MM.1S (cell line): ENCODE measurements around the gene CDH4.

Experiments
- DNase-seq: peaks from one replicate; pipeline ENCODE4 v3.0.0-alpha.2; 2015
- H2AFZ ChIP-seq: fragments of 300-600 bp; sonication (generic); 2 replicates; pipeline ENCODE4 v1.6.0; 2016; ENCODE audit warnings: antibody characterized with exemption, low read length
- H3F3A ChIP-seq: fragments of 300-600 bp; sonication (generic); 2 replicates; pipeline ENCODE4 v1.6.1; 2016; ENCODE audit warnings: mild to moderate bottlenecking, antibody characterized with exemption, low read length, moderate library complexity, mixed read lengths; ENCODE audit not compliant: insufficient read depth
- H3K27ac ChIP-seq: fragments of 300-600 bp; sonication (generic); 2 replicates; pipeline ENCODE4 v1.5.1; 2016; ENCODE audit warnings: mild to moderate bottlenecking, low read length
- H3K27me3 ChIP-seq: fragments of 300-600 bp; sonication (generic); replicated peaks from 2 replicates; pipeline ENCODE4 v1.6.0; 2016; ENCODE audit warnings: low read length; ENCODE audit not compliant: insufficient read depth
- H3K36me3 ChIP-seq: fragments of 300-600 bp; sonication (generic); replicated peaks from 2 replicates; pipeline ENCODE4 v1.6.1; 2016; ENCODE audit warnings: mild to moderate bottlenecking, low read length, mixed read lengths; ENCODE audit not compliant: insufficient read depth
- H3K4me1 ChIP-seq: fragments of 300-600 bp; sonication (generic); 2 replicates; pipeline ENCODE4 v1.6.1; 2016; ENCODE audit warnings: low read length, mixed read lengths
- H3K4me2 ChIP-seq: fragments of 300-600 bp; sonication (generic); 2 replicates; pipeline ENCODE4 v1.6.0; 2016; ENCODE audit warnings: low read depth, low read length
- H3K4me3 ChIP-seq: fragments of 300-600 bp; sonication (generic); 2 replicates; pipeline ENCODE4 v1.5.1; 2016; ENCODE audit warnings: low read length, mixed read lengths
- H3K79me2 ChIP-seq: fragments of 300-600 bp; sonication (generic); 2 replicates; pipeline ENCODE4 v1.6.1; 2016; ENCODE audit warnings: mixed run types, low read length, mixed read lengths
- H3K9ac ChIP-seq: fragments of 300-600 bp; sonication (generic); 2 replicates; pipeline ENCODE4 v1.6.1; 2016; ENCODE audit warnings: low read length, mixed read lengths
- H3K9me2 ChIP-seq: fragments of 300-600 bp; sonication (generic); replicated peaks from 2 replicates; pipeline ENCODE4 v1.6.1; 2016; ENCODE audit warnings: mild to moderate bottlenecking, low read length, mixed read lengths; ENCODE audit not compliant: insufficient read depth
- H3K9me3 ChIP-seq: fragments of 300-600 bp; sonication (generic); replicated peaks from 2 replicates; pipeline ENCODE4 v1.6.1; 2016; ENCODE audit warnings: mild to moderate bottlenecking, low read length, mixed read lengths; ENCODE audit not compliant: insufficient read depth
- H4K20me1 ChIP-seq: fragments of 300-600 bp; sonication (generic); 2 replicates; pipeline ENCODE4 v1.6.1; 2016; ENCODE audit warnings: mild to moderate bottlenecking, low read length, moderate library complexity, mixed read lengths; ENCODE audit not compliant: insufficient read depth
- CTCF ChIP-seq: fragments of 300-600 bp; sonication (generic); IDR thresholded peaks from 2 replicates; pipeline ENCODE4 v1.5.1; 2016; ENCODE audit warnings: antibody characterized with exemption, low read length, mixed read lengths
- EZH2 ChIP-seq: fragments of 300-600 bp; sonication (generic); optimal IDR thresholded peaks from 2 replicates; pipeline ENCODE3; 2017; ENCODE audit warnings: low read depth, mild to moderate bottlenecking, antibody characterized with exemption, low read length, mixed read lengths
- EZH2phosphoT487 ChIP-seq: fragments of 300-600 bp; sonication (generic); IDR thresholded peaks from 2 replicates; pipeline ENCODE4 v1.6.1; 2018; ENCODE audit warnings: antibody characterized with exemption, low read length

CDH4 gene

GRCh38 chr20:61413752-61414151, 161.7 kb downstream of the CDH4 start:
- no peaks in the 10 kb centered on the region for H3F3A ChIP-seq
- H3K9ac ChIP-seq = no peak overlapping the region
- H3K27ac ChIP-seq = no peak overlapping the region
- H3K9me2 ChIP-seq = no peaks in the 10 kb centered on the region
- H2AFZ ChIP-seq = no peak overlapping the region
- H3K4me3 ChIP-seq = no peak overlapping the region
- no peaks in the 10 kb centered on the region for H3K9me3 ChIP-seq
- no peaks in the 10 kb centered on the region for H4K20me1 ChIP-seq
- no peaks in the 10 kb centered on the region for H3K79me2 ChIP-seq
- H3K4me1 ChIP-seq = no peaks in the 10 kb centered on the region
- no peaks in the 10 kb centered on the region for H3K36me3 ChIP-seq
- no peak for DNase-seq
- TF ChIP-seq EZH2 (no peak), CTCF (no peak), EZH2phosphoT487 (no peak)
- peaks cover 39% of the 10 kb centered on the region for H3K27me3 ChIP-seq
- no peak overlapping the region for H3K4me2 ChIP-seq

- TF ChIP-seq EZH2 = no peak
- no peak for TF ChIP-seq EZH2phosphoT487
- no peak for TF ChIP-seq CTCF
- H3K9ac ChIP-seq = no peak overlapping the region
- H3K4me3 ChIP-seq = no peak overlapping the region
- H4K20me1 ChIP-seq = no peaks in the 10 kb centered on the region
- H3K27ac ChIP-seq = no peak overlapping the region
- no peak overlapping the region for H3K4me2 ChIP-seq
- no peaks in the 10 kb centered on the region for H3K9me2 ChIP-seq
- H2AFZ ChIP-seq = no peak overlapping the region
- no peaks in the 10 kb centered on the region for H3K36me3 ChIP-seq
- H3K27me3 ChIP-seq = peaks cover 39% of the 10 kb centered on the region
- H3K79me2 ChIP-seq = no peaks in the 10 kb centered on the region
- no peaks in the 10 kb centered on the region for H3K4me1 ChIP-seq
- DNase-seq = no peak
- no peaks in the 10 kb centered on the region for H3K9me3 ChIP-seq
- H3F3A ChIP-seq = no peaks in the 10 kb centered on the region
Observed at GRCh38 chr20:61414455-61414991, 162.5 kb downstream of the CDH4 start.

GRCh38 chr20:61416546-61416945, 164.5 kb downstream of the CDH4 start:
- no peak for DNase-seq
- Histone ChIP-seq H3K27me3 (peaks cover 34% of the 10 kb centered on the region), H3K36me3 (no peaks in the 10 kb centered on the region), H3K4me2 (no peak overlapping the region), H3K4me1 (no peaks in the 10 kb centered on the region), H3K9me3 (no peaks in the 10 kb centered on the region), H3F3A (no peaks in the 10 kb centered on the region), H3K9ac (no peak overlapping the region), H3K9me2 (no peaks in the 10 kb centered on the region), H3K27ac (no peak overlapping the region), H3K4me3 (no peak overlapping the region), H2AFZ (no peak overlapping the region), H4K20me1 (no peaks in the 10 kb centered on the region), H3K79me2 (no peaks in the 10 kb centered on the region)
- TF ChIP-seq EZH2 = no peak

GRCh38 chr20:61417221-61417941, 165.3 kb downstream of the CDH4 start:
- Histone ChIP-seq H3K79me2 (no peaks in the 10 kb centered on the region), H3K4me3 (no peak overlapping the region), H3K36me3 (no peaks in the 10 kb centered on the region), H3K9me3 (no peaks in the 10 kb centered on the region), H4K20me1 (no peaks in the 10 kb centered on the region), H3F3A (no peaks in the 10 kb centered on the region), H3K27me3 (peaks cover 34% of the 10 kb centered on the region), H2AFZ (no peak overlapping the region), H3K4me2 (no peak overlapping the region), H3K9ac (no peak overlapping the region), H3K27ac (no peak overlapping the region), H3K9me2 (no peaks in the 10 kb centered on the region), H3K4me1 (no peaks in the 10 kb centered on the region)
- TF ChIP-seq EZH2phosphoT487 (no peak), EZH2 (no peak), CTCF (no peak)
- no peak for DNase-seq
